Heart left ventricle (tissue), 16 donors: ENCODE data around the gene JAG1. TPM values are rescaled to one million over a fixed set of nuclear protein-coding genes. Genes with fewer than 3 reads are reported as not detected.

ENCODE experiments used
- ATAC-seq, 4 donors: fragments of 200-7000 bp; cut with Tn5 transposase; one replicate each; pipeline ENCODE4 v1.9.1; 2020 to 2022; ENCODE audit warnings: moderate library complexity in 4 of 4, mild to moderate bottlenecking in 3 of 4, moderate number of reproducible peaks in 1 of 4
- DNase-seq, 5 donors: peaks; one replicate each; pipeline ENCODE4 v3.0.0-alpha.2; 2020
- H3K27ac ChIP-seq, 12 donors: fragments of 200-600 bp; sonication (generic) in 4 of 12; one replicate each; pipeline versions ENCODE4 v1.5.0 to v1.8.0; 2016 to 2022; ENCODE audit warnings: mild to moderate bottlenecking in 2 of 12
- H3K27me3 ChIP-seq, 9 donors: fragments of 200-600 bp; sonication (generic) in 2 of 9; one replicate each; pipeline versions ENCODE4 v1.5.1 to v1.8.0; 2016 to 2022; ENCODE audit warnings: mild to moderate bottlenecking in 3 of 9
- H3K36me3 ChIP-seq, 9 donors: fragments of 200-600 bp; sonication (generic) in 2 of 9; one replicate each; pipeline versions ENCODE4 v1.5.0 to v1.8.0; 2018 to 2022; ENCODE audit warnings: mild to moderate bottlenecking in 2 of 9
- H3K4me1 ChIP-seq, 12 donors: fragments of 200-600 bp; sonication (generic) in 4 of 12; one replicate each; pipeline versions ENCODE4 v1.5.0 to v1.8.0; 2016 to 2022; ENCODE audit warnings: mild to moderate bottlenecking in 3 of 12
- H3K4me3 ChIP-seq, 12 donors: fragments of 200-600 bp; sonication (generic) in 4 of 12; one replicate each; pipeline versions ENCODE4 v1.5.0 to v1.8.0; 2017 to 2022; ENCODE audit warnings: mild to moderate bottlenecking in 9 of 12, moderate library complexity in 4 of 12
- H3K9me3 ChIP-seq, 12 donors: fragments of 200-600 bp; sonication (generic) in 4 of 12; one replicate each; pipeline versions ENCODE4 v1.5.0 to v1.8.0; 2016 to 2022; ENCODE audit warnings: mild to moderate bottlenecking in 1 of 12
- CTCF ChIP-seq, 12 donors: fragments of 200-600 bp; sonication (generic) in 4 of 12; IDR thresholded peaks; one replicate each; pipeline versions ENCODE4 v1.5.0 to v1.8.0; 2018 to 2022; ENCODE audit warnings: antibody characterized with exemption in 12 of 12, mild to moderate bottlenecking in 5 of 12
- POLR2A ChIP-seq, 2 donors: fragments of 450-650 bp; IDR thresholded peaks; one replicate each; pipeline ENCODE4 v1.6.1; 2017; ENCODE audit warnings: antibody characterized with exemption in 2 of 2, mild to moderate bottlenecking in 2 of 2, moderate library complexity in 2 of 2
- WGBS, 4 donors: extraction: QIAGEN DNeasy Blood & Tissue Kit in 2 of 4; methylation state at CpG; one replicate each; pipeline versions ENCODE4 v1.1.5 to v1.1.7; 2013 to 2018; 5-methylcytosine and 5-hydroxymethylcytosine counted together
- intact Hi-C, 10 donors: fragments of 100-400 bp; cut with DNase I; formaldehyde crosslinking; loops; one replicate each; pipeline versions ENCODE4 v1.11.1 to v1.14.2; 2022
- polyA plus RNA-seq, 2 donors: library from polyadenylated mRNA; stranded (reverse); fragments of 200-250 nt; gene quantifications; one replicate each; pipeline ENCODE4 v1.2.3, GENCODE V29; 2013
- total RNA-seq, 9 donors: library from RNA; depleted of rRNA in 2 of 9; stranded (reverse); fragments of >200 nt in 2 of 9; fragmentation: NEBNext Ultra II Directional in 3 of 9; extraction: Animal tissue kit (Norgen Biotek cat#: 25700) in 3 of 9; gene quantifications; one replicate each; pipeline versions ENCODE4 v1.1.0 to v1.2.4, GENCODE V29; 2016 to 2023
- donor health status: ischemic (EF 13 %, LVEDD 7.1; RV severe dilation, severe dysfunction).
- donor health status: healthy with polysubstance abuse.
- donor health status: DM: no; HTN: yes; CAD: no.
- donor health status: DM: no; HTN: no; CAD: no.
- donor health status: ischemic (EF 25% LVEDD 6.9; RV normal size, moderate dysfunction).
- donor health status: ischemic (EF 25% LVEDD 5.7; RV mildly dilated, moderate dysfunction).
- donor health status: healthy.
- donor health status: DM: yes; HTN: yes; CAD: no.
- donor health status: ischemic (EF 35%, LVEDD 5.7; RV mildly dilated, moderate dysfunction).
- donor health status: nonischemic (EF 11% LVEDD 7.7; RV severe dilation, severe dysfunction).
- donor health status: DM: yes; HTN: yes; CAD: no.
- donor health status: PGD.
- donor health status: ischemic (EF 29% LVEDD 5.4; RV normal size, mild dysfunction).
- donor health status: nonischemic (EF 23%, LVEDD 6.1; RV moderate dilation, normal function).

JAG1 gene
- total and polyA plus RNA-seq, 11 donors: 12.5 to 42.6 (median 24.9) TPM

GRCh38 chr20:10707068-10707467, 33.3 kb upstream of the JAG1 start:
- H3K4me1 ChIP-seq: no peaks in the 10 kb centered on the region
- H3K36me3 ChIP-seq: no peaks in the 10 kb centered on the region
- H3K27me3 ChIP-seq: no peaks in the 10 kb centered on the region
- no peak for ATAC-seq
- no peak for TF ChIP-seq CTCF (IDR thresholded peaks at IDR 0.05)
- no peak for TF ChIP-seq POLR2A (IDR thresholded peaks at IDR 0.05)
- 86 to 94% (median 89%) methylated on average over 4 of the region's 4 CpGs for WGBS, 4 donors
- H3K4me3 ChIP-seq: no peak overlapping the region
- H3K9me3 ChIP-seq: no peaks in the 10 kb centered on the region
- intact Hi-C loops: no loop called here
- no peak for DNase-seq
- no peak overlapping the region for H3K27ac ChIP-seq

GRCh38 chr20:10706460-10706811, 32.6 kb upstream of the JAG1 start:
- ATAC-seq: no peak
- 96 to 98% (median 97%) methylated on average over 12 of the region's 12 CpGs for WGBS, 4 donors
- Histone ChIP-seq H3K9me3 (no peaks in the 10 kb centered on the region), H3K27ac (no peak overlapping the region), H3K4me1 (no peaks in the 10 kb centered on the region), H3K4me3 (no peak overlapping the region), H3K36me3 (no peaks in the 10 kb centered on the region), H3K27me3 (no peaks in the 10 kb centered on the region)
- no peak for DNase-seq
- intact Hi-C loops: no loop called here
- TF ChIP-seq CTCF (IDR thresholded peaks at IDR 0.05): no peak
- no peak for TF ChIP-seq POLR2A (IDR thresholded peaks at IDR 0.05)

DNA sequence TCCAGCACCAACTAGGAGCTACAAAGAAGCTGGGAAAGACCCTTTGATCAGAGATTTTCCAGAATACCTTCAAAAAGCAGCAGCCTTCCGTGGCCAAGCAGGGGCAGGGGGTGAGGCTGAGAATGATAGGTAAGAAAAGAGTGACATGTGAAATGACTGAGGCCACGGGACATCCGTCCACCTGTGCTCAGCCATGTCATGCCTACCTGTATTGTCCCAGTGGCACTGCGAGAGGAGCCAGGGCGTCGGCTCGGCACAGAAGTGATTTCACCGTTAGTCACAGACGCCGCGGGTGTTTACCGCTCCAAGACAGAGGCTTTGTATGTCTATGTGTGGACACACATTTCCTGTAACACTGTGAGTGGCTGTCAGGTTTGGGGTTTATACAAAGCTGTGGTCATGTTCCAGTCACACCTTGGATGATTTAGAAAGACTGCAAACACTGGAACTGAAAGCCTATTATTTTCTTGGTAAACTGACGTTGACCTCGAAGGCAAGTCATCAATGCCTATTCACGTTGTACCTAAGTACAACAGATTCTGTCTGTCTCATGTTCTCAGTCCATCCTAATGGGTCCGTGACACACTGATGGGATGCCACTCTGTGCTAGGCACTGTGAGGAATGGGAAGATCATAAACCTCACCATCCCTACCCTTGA, 32.1 kb upstream of the JAG1 start:
- intact Hi-C loops: no loop called here
- Histone ChIP-seq H3K9me3 (no peaks in the 10 kb centered on the region), H3K4me1 (no peaks in the 10 kb centered on the region), H3K27me3 (no peaks in the 10 kb centered on the region), H3K4me3 (no peak overlapping the region), H3K36me3 (no peaks in the 10 kb centered on the region), H3K27ac (no peak overlapping the region)
- DNase-seq (no peak), ATAC-seq (no peak)
- no peak for TF ChIP-seq POLR2A (IDR thresholded peaks at IDR 0.05)
- no peak for TF ChIP-seq CTCF (IDR thresholded peaks at IDR 0.05)
- 95 to 97% (median 96%) methylated on average over 16 of the region's 16 CpGs for WGBS, 4 donors

- no peak for ATAC-seq
- WGBS, 4 donors: 97 to 100% (median 99%) methylated on average over 1 of the region's 1 CpG
- TF ChIP-seq CTCF (IDR thresholded peaks at IDR 0.05) (peak in 1 of 12 donors; percentile 16), POLR2A (IDR thresholded peaks at IDR 0.05) (no peak)
- DNase-seq: no peak
- no peaks in the 10 kb centered on the region for H3K27me3 ChIP-seq
- no peaks in the 10 kb centered on the region for H3K9me3 ChIP-seq
- no peak overlapping the region for H3K27ac ChIP-seq
- no peaks in the 10 kb centered on the region for H3K36me3 ChIP-seq
- H3K4me3 ChIP-seq: no peak overlapping the region
- peaks cover 0 to 5% (median 0%) of the 10 kb centered on the region in 12 donors for H3K4me1 ChIP-seq
- intact Hi-C loops: no loop called here
Measured at GRCh38 chr20:10701607-10702006, 27.8 kb upstream of the JAG1 start.
